GM11168 (cell line): Measurements from ENCODE around the gene COL26A1.
"Not testable (repeated sequence)": the region's sequence is repeated elsewhere in the genome, so short reads cannot be mapped to it uniquely, and the experiment has no call there.

Source experiments
- in situ Hi-C: fragments of 300-500 bp; cut with MboI; formaldehyde crosslinking; loops from one replicate; pipeline ENCODE4 v1.12.0; 2022; ENCODE audit warnings: low sequenced_read_pairs; ENCODE audit not compliant: unreplicated experiment

The COL26A1 gene

DNA sequence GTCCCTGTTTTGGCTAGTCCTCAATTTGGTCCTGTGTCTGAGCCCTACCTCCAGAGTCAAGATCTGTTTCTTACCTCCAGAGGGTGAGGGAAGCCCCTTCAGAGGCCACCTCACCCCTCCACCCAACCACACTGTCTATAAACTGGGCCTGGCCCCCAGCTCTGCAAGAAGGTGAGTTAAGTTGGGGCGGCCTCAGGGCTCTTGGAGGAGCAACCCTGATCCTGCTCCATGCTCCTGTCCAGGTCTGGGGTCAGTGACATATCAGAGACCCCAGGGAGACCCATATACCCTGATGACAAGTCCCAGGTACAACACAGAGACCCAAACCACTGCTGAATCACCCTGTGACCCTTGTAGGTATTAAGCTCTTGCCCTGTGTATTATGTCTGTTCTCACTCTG, 196.9 kb downstream of the COL26A1 start:
- in situ Hi-C loops, result no loop called here

DNA sequence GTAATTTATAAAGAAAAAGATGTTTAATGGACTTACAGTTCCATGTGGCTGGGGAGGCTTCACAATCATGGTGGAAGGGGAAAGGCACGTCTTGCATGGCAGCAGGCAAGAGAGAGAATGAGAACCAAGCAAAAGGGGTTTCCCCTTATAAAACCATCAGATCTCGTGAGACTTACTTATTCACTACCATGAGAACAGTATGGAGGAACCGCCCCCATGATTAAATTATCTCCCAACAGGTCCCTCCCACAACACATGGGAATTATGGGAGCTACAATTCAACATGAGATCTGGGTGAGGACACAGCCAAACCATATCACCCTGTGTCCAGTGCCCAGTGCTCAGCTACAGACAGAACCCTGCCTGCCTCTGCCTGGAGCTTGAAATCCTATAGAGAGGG, 197.3 kb downstream of the COL26A1 start:
- in situ Hi-C loops, result not testable (repeated sequence)

DNA sequence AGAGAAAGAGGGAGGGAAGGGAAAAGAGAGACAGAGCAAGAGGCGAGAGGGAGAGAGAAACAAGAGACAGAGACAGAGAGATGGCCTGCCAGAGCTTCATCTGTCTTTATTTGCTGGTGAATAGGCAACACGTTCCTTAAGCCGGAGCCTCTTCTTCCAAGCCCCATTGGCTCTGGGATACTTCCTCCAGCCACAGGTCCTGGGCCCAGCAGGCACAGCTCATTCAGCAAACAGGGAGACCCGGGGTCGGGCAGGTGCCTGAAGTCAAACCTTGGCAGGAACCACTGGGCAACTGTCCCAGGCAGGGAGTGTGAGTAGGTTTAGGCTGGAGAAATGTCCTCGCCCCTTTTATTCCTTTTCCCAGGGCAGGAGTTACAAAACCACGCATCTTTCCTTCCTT, 198.2 kb downstream of the COL26A1 start:
- in situ Hi-C loops, result no loop called here

DNA sequence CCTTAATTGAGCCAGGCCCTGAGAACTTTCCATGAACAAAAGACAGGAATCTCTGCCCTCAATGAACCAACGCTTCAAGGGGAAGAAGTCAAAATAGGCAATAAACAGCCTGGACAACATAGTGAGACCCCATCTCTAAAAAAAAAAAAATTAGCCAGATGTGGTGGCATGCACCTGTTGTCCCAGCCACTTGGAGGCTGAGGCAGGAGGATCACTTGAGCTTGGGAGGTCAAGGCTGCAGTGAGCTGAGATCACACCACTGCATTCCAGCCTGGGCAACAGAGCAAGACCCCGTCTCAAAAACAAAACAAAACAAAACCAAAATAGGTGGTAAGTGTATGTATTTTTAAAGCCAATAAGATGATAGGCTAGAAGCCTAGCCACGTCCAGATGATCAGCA, 198.6 kb downstream of the COL26A1 start:
- in situ Hi-C loops, result not testable (repeated sequence)

DNA sequence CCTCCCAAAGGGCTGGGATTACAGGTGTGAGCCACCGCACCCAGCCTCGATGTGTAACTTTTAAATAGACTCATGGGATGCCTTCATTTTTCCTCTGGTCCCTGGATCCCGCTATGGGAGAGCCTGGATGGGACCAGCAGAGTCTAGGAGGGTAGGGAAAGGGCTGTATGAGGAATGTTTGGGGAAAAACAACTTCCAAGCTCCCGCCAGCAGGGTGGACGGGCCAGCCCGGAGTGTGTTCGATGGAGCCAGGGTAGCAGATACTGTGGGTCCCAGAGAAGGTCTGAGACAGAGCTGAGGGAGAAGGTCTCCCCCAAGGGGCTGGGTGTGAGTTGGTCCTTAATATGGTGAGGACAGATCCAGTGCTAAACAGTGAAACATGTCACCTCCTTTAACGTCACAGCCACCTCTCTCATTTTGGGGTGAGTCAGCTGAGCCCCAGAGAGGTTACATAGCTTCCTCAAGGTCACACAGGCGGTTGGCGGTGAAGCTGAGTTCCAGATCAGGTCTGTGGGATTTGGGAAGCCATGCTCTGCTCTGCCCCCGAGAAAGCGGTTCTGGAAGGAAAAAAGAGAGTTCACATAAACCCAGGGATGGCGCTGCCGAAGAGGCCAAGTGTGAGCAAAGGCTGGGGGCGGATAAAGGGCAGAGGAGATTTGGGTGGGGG, 200.0 kb downstream of the COL26A1 start:
- in situ Hi-C loops, result no loop called here

DNA sequence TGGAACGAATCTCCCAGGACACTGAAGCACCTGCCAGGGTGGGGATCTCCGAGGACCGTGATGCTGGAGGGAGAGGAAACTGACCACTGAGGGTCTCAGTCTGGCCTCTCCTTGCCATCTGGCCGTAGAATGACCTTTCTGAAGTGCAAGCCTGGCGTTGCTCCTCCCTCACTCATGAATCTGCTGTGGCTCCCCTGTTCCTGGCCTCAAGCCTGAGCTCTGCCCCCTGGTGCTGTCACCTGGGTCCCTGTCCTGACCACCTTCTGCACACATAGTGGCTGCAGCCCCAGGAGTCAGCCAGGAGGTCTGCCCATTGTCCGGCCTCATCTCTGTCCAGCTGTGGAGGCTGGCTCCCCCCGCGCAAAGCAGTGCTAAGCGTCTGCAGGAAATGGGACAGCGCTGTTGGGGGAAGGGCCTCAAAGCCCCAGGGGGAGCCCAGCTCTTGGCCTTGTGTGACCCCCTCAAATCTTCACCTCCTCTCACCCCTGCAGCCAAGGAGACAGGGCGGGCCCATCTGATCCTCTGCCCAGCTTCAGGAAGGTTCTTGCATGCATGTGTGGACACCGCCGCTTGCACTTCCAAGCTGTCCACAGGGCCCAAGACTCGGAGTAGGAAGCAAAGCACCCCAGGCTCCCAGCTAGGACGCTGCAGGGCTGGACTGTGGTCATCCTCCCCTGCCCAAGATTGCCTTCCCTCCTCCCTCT, 200.7 kb downstream of the COL26A1 start:
- in situ Hi-C loops, result no loop called here

DNA sequence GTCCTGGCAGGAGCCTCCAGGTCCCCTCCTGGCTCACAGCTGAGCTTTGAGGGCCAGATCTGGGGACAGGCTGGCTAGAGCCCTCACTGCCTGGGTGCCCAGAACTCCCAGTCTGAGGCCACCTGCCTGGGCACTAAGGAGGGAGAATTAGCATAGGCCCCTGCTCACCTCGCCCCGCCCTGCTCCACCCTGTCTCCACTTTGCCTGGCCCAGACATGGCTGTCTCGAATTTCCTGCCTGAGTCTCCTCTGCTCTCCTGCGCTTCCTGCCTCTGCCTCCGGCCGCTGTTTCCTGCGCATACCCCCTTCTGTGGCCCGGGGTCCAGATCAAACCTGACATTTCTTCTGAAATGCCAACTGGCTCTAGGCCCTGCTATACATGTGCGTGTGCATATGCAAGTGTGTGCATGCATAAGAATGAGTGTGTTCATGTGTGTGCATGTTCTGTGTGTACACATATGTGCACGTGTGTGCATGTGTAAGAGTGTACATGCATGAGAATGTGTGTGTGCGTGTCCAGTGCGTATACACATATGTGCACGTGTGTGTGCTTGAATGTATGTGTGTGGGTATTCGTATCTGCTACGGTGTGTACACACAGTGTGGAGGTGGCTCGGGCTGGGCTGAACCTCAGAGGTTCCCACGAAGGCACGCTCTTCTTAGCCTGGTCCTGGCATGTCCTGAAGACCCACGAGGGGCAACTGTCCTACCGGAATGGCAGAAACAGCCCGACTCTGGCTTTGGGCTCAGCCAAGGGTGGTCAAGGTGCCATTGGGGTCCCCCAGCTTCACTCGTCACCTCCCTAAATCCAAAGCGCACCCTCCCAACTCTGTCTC, 201.5 kb downstream of the COL26A1 start:
- in situ Hi-C loops, result no loop called here

DNA sequence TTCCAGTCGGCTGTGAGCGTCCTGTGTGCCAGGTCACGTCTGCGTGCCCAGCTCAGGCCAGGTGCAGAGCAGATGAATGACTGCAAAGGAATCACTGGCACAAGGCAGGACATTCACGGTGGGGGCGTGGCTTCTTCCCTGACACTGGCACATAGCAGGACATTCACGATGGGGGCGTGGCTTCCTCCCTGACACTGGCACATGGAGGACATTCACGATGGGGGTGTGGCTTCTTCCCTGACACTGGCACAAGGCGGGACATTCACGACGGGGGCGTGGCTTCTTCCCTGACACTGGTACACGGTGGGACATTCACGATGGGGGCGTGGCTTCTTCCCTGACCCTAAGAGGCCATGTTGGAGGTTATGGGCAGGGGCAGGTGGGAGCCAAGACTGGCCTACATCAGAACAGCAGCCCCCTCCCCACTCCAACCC, 202.1 kb downstream of the COL26A1 start:
- in situ Hi-C loops, result no loop called here

DNA sequence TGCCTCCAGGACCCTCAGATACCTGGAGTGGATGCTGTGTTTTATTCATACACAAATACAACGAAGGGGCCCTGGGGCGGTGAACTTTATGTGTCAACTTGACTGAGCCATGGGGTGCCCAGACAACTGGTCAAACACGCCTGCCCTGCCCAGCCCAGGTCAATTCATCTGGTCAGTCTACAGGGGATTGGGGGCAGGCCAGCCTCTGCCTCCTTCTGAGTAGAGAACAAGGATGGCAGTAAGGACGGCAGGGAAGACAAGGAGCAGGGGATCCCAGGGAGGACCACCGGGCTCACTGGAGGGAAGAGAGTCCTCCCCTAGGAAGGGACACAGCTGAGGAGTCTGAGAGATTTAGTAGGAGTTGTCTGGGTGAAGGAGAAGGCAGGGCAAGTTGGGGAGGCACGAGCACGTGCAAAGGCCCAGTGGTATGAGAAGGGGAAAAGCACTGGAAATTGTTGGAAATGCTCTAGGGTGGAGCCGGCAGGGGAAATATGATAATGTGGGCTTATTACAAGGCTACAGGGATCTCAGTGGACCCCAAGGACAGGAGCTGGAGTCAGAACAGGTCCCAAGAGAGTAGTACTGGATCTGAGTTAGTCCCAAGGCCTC, 203.0 kb downstream of the COL26A1 start:
- in situ Hi-C loops, result no loop called here

DNA sequence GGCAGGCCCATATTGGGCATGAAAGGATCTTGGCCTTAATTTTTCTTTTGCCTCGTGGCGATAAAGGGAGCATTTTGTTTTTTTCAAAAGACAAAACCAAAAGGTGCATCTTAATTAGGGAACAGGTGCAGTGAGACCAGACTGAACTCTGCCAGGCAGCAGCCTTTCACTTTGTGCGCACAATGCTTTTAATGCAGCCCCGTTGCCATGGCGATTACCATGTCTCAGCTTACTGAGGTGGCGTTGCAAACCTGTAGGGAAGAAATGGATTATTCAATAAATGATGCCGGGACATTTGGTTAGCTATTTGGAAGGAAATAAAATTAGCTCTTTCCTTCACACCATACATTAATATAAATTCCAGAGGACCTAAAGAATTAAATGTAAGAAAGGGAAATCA, 204.6 kb downstream of the COL26A1 start:
- in situ Hi-C loops, result no loop called here

DNA sequence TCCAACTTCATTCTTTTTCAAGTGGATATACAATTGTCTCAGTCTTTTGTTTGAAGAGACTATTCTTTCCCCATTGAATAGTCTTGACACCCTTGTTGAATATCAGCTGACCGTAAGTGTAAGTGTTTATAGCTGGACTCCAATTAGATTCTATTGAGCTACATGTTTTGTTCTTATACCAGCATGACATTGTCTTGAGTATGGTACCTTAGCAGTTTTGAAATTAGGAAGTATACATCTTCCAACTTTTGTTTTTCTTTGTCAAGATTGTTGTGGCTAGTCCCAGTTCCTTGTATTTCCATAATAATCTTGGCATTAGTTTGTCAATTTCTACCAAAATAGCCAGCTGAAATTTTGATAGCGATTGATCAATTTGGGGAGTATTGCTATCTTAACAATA, 209.5 kb downstream of the COL26A1 start:
- in situ Hi-C loops, result no loop called here

DNA sequence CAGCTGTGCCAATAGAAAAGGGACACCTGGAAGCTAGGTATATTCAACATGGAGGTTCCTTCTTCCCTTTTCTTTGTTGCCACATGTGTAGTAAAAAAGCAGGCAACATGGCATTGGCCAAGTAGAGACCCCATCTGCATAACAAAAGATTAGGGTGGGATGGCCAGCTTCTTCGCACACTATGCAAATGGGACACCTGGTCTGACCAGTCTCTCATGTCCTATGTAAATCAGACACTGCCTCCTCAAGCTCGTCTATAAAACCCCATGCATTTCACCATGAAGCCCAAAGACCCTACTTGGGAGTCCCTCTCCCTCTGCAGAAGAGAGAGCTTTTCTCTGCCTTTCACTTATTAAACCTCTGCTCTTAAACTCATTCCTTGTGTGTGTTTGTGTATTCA, 212.5 kb downstream of the COL26A1 start:
- in situ Hi-C loops, result no loop called here

DNA sequence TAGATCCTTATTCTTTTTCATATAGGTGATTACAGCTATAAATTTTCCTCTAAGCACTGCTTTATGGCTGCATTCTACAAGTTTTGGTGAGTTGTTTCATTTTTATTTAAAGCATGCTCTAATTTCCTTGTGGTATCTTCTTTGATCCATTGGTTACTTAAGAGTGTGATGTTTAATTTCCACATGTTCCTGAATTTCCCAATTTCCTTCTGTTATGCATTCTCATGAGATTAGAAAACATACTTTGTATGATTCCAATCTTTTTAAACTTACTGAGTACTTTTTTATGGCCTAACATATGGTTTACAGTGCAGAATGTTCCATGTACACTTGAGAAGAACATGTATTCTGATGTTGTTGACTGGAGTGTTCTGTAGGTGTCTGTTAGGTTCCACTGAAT, 213.0 kb downstream of the COL26A1 start:
- in situ Hi-C loops, result no loop called here

DNA sequence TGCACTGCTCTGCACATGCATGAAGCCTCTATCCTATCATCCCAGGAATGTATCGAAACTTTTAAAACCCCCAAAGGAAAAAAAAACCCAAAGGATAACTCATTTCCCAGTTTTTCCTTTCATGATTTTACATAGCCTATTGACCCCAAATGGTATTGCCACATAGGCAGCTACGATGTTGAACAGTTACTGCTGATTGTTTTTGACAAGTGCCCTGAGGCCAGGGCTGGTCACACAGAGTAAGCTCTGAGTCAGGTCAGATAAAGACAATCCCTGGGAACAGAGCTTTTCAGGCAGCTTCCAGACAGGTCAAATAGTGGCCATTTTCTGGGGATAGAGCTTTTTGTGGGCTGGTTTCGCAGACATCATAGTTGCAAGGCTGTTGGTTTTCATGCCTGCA, 214.3 kb downstream of the COL26A1 start:
- in situ Hi-C loops, result no loop called here

DNA sequence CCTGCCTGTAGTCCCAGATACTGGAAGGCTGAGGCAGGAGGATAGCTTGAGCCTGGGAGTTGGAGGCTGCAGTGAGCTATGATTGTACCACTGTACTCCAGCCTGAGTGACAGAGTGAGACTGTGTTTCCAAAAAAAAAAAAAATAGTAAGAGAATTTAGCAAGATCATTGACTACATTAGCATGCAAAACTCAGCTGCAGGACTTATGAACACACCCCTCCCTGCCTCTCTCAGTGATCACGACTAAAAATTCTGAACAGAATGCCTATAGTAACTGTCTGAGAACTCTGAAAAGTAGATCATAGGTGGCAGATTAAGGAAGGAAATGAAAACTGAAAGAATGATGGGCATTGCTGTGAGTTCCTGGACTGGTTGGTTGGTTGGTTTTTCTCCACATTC, 215.9 kb downstream of the COL26A1 start:
- in situ Hi-C loops, result no loop called here

DNA sequence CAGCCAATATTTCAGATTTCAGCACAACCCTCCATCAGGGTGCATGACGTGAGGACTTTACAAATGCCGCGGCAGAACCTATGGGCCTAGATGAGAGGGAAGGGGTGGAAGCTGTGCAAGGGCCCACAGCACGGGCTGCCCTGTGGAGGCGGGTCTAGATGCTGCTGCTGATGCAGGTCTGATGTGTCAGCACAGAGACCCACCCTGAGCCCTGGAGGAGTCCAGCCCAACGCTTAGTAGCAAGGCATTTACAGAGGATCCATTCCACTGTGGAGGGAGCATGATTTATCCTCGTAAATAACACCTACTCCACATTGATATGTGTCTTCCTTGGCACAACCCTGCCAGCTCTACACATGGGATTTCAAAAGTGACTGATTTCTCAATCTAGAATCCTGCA, 217.9 kb downstream of the COL26A1 start:
- in situ Hi-C loops, result no loop called here

DNA sequence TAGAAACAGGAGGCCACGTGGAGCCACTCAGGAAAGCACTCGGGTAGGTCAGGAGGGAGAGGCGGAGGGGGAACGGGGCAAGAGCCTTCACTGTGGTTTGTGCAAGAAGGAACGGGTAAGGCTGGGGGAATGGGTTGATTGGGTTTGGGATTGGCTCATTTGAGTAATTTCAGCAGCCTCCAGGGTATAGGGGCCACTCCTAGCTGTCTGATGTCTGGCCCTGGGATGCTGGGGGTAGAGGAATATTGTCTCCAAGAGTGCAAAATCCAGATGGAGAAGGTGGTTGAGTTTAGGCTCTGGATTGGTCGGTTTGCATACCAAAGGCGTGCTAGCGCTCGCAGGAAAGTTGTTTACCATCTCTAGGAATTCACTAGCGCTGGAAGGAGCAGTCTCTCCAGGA, 219.2 kb downstream of the COL26A1 start:
- in situ Hi-C loops, result no loop called here

DNA sequence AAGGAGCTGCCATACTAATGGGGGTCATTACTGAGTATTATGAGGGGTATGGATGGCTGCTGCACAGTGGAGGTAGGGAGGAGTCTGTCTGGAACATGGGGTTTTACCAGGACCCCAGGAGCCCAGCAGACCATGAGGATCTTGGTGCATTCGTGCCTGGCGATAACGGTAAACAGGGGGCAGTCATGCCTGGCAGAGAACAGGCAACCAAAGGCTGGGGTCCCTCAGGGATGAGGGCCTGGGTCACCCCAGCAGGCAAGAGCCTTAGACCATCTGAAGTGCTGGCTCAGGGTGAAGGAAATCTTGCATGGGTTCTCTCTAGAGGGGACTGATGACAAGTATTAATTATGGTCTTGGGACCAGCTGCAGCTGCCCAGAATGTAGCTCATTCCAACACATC, 220.3 kb downstream of the COL26A1 start:
- in situ Hi-C loops, result no loop called here

DNA sequence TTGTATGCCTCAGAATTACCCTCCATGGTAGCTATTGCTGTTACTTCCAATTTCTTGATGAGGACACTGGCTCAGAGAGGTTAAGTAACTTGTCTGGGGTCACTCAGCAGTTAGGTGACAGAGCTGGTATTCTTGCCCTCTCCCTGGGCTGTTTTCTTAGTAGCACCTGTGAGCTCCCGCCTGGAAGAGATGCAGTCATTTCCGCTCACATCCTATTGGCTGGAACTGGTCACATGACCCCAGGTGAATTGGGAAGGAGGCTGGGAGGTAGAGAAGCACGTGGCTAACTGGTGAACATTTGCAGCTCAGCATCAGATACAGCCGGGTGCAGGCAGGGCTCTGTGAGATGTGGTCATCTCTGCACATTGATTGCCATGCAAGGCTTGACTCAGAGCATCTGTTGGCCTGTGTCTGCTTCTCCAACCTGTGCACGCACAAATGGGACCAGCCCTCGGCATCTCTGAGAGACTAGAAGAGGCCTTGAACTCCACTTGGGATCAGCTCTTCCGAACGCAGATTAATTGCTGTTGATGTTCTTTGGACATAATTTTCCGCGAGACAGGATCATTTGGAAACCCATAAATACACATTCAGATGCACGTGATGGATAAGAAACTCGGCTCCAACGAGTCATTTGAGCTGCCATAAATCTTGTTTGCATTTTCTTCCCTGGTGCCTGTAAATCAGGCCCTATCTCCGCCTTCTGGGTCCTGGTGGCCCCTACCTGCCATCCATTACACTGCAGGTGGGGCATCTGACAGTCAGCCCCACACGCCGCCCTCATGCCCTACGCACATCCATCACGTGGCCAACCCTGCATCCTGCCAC, 223.6 kb downstream of the COL26A1 start:
- in situ Hi-C loops, result no loop called here
